Measurements from ENCODE around the gene USP3.
A peak's percentile ranks its signal among the peaks of the same experiment; 100 is the strongest.

Gene USP3

GRCh38 chr15:63513271-63513670 is 8.9 kb downstream of the USP3 start:
- H3K4me1 ChIP-seq (ENCODE audit: control insufficient read depth in 1 of 2, insufficient read depth in 1 of 2, low read depth in 1 of 2, low read length in 1 of 2), result peaks cover 96 to 98% of the 10 kb centered on the region in 2 experiments
- no peak overlapping the region for H3K4me3 ChIP-seq (ENCODE audit: low read depth in 1 of 2, low read length in 1 of 2)
- no peak for TF ChIP-seq CTCF (IDR thresholded peaks at IDR 0.05)
- no peaks in the 10 kb centered on the region for H3K27me3 ChIP-seq
- peak overlapping the region; percentile 61 for H3K27ac ChIP-seq
- H3K9me3 ChIP-seq, result no peaks in the 10 kb centered on the region
- no peaks in the 10 kb centered on the region for H3K36me3 ChIP-seq

- Histone ChIP-seq H3K27ac (peak overlapping the region; percentile 61), H3K4me1 (ENCODE audit: control insufficient read depth in 1 of 2, insufficient read depth in 1 of 2, low read depth in 1 of 2, low read length in 1 of 2) (peaks cover 96 to 98% of the 10 kb centered on the region in 2 experiments)
Measured at GRCh38 chr15:63513728-63514127, 9.3 kb downstream of the USP3 start.

GRCh38 chr15:63514531-63514943 is 10.1 kb downstream of the USP3 start:
- Histone ChIP-seq H3K36me3 (no peaks in the 10 kb centered on the region), H3K27me3 (no peaks in the 10 kb centered on the region), H3K4me1 (ENCODE audit: control insufficient read depth in 1 of 2, insufficient read depth in 1 of 2, low read depth in 1 of 2, low read length in 1 of 2) (peaks cover 88 to 98% of the 10 kb centered on the region in 2 experiments), H3K4me3 (ENCODE audit: low read depth in 1 of 2, low read length in 1 of 2) (peak overlapping the region in 1 of 2 experiments; percentile 23), H3K27ac (peak overlapping the region; percentile 74), H3K9me3 (no peaks in the 10 kb centered on the region)
- no peak for TF ChIP-seq CTCF (IDR thresholded peaks at IDR 0.05)

More at GRCh38 chr15:63513728-63514127, 9.3 kb downstream of the USP3 start:
- no peaks in the 10 kb centered on the region for H3K27me3 ChIP-seq
- no peak overlapping the region for H3K4me3 ChIP-seq (ENCODE audit: low read depth in 1 of 2, low read length in 1 of 2)
- H3K36me3 ChIP-seq, result no peaks in the 10 kb centered on the region
- no peaks in the 10 kb centered on the region for H3K9me3 ChIP-seq
- no peak for TF ChIP-seq CTCF (IDR thresholded peaks at IDR 0.05)

GRCh38 chr15:63517202-63517601 is 12.8 kb downstream of the USP3 start:
- Histone ChIP-seq H3K4me1 (ENCODE audit: control insufficient read depth in 1 of 2, insufficient read depth in 1 of 2, low read depth in 1 of 2, low read length in 1 of 2) (peaks cover 73 to 97% of the 10 kb centered on the region in 2 experiments), H3K36me3 (no peaks in the 10 kb centered on the region), H3K27me3 (no peaks in the 10 kb centered on the region), H3K4me3 (ENCODE audit: low read depth in 1 of 2, low read length in 1 of 2) (peak overlapping the region in 1 of 2 experiments; percentile 19), H3K27ac (peak overlapping the region; percentile 67), H3K9me3 (no peaks in the 10 kb centered on the region)
- no peak for TF ChIP-seq CTCF (IDR thresholded peaks at IDR 0.05)

- no peaks in the 10 kb centered on the region for H3K27me3 ChIP-seq
- no peak for TF ChIP-seq CTCF (IDR thresholded peaks at IDR 0.05)
- H3K36me3 ChIP-seq, result no peaks in the 10 kb centered on the region
- H3K4me3 ChIP-seq (ENCODE audit: low read depth in 1 of 2, low read length in 1 of 2), result peak overlapping the region in 1 of 2 experiments; percentile 19
- no peaks in the 10 kb centered on the region for H3K9me3 ChIP-seq
- H3K4me1 ChIP-seq (ENCODE audit: control insufficient read depth in 1 of 2, insufficient read depth in 1 of 2, low read depth in 1 of 2, low read length in 1 of 2), result peaks cover 73 to 97% of the 10 kb centered on the region in 2 experiments
- H3K27ac ChIP-seq, result peak overlapping the region; percentile 67
Measured at GRCh38 chr15:63517628-63518027, 13.2 kb downstream of the USP3 start.

GRCh38 chr15:63519041-63519440 is 14.6 kb downstream of the USP3 start:
- no peak overlapping the region for H3K4me3 ChIP-seq (ENCODE audit: low read depth in 1 of 2, low read length in 1 of 2)
- no peaks in the 10 kb centered on the region for H3K36me3 ChIP-seq
- no peak for TF ChIP-seq CTCF (IDR thresholded peaks at IDR 0.05)
- H3K27me3 ChIP-seq, result no peaks in the 10 kb centered on the region
- no peak overlapping the region for H3K27ac ChIP-seq
- peaks cover 74 to 97% of the 10 kb centered on the region in 2 experiments for H3K4me1 ChIP-seq (ENCODE audit: control insufficient read depth in 1 of 2, insufficient read depth in 1 of 2, low read depth in 1 of 2, low read length in 1 of 2)
- no peaks in the 10 kb centered on the region for H3K9me3 ChIP-seq
